Right hindlimb (tissue), 1 donor: ENCODE data around the gene SLC39A11.

Experiments used
- DNase-seq: peaks from one replicate; pipeline ENCODE4 v3.0.0-alpha.2; 2018

The SLC39A11 gene

DNA sequence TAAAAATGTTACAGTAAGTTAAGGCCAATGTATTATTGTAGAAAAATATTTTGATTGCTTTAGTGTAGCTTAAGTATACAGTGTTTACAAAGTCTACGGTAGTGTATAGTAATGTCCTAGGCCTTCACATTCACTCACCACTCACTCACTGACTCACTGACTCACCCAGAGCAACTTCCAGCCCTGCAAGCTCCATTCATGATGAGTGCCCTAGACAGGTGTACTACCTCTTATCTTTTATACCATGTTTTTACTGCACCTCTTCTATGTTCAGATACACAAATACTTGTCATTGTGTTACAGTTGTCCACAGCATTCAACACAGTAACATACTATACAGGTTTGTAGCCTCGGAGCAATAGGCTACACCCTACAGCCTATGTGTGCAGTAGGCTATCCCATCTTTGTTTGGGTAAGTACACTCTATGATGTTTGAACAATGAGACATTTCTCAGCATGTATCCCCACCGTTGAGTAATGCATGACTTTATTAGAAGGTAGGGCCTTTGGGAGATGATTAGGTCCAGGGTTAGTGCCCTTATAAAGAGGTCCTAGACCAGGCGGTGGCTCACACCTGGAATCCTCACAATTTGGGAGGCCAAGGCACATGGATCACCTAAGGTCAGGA lies 117.8 kb downstream of the SLC39A11 start:
- DNase-seq: no peak

DNA sequence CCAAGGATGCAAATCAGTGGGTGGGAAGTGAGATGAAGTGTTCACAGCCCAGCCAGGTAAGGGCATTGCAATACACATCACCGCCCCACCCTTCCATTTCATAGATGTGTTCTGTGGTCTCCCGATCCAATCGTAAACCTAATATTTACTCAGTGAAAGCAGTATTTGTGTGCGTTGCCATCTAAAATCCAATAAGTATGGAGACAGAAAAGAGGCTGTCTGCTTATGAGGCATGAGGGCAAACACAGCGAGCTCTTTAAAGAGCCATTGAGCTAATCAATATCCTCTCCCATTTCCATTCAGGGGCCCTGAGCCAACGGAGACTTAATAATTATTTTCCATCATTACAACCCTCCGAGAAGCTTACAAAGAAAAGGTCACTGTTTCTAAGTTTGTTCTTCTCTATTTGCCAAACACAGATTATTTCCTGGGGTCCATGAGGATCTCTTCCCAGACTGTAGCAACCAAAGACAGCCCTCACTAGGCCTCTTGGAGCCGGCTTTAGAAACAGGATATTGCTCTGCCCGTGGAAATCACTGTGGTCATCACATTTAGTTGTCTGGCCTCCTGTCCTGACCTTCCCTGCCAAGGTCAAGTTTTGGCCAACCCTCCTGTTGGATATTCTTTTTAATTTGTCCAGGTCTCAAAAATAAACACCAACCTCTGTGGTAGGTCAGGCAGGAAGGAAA lies 120.1 kb downstream of the SLC39A11 start:
- DNase-seq: no peak

DNA sequence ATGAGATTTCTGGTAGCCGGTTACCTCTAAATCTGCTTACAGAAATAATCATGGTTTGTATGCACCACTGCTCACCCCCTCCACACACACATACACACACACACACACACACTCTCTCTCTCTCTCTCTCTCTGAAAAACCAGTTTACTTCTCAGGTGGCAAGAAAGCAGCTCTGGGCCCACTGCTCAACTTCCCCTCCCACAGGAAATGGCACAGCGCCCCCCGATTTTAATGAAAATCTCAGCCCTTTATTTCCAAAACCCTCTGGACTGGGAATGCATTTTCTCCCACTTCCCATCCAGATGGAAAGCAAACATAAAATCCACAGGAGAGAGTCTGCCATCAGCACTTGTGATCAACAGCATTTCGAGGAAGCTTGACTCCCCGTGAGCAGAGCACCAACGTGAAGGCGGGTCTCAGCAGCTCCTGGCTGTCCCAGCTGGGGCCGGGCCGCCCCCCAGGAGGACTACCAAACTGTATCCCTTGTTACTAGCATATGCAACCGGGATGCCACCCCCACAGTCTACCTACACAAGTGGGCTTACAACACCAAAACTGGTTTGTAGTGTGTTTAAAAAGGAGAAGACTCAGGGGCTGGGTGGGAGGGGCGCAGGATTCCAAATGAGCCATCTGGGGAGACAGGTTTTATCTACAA lies 121.1 kb downstream of the SLC39A11 start:
- DNase-seq: no peak

DNA sequence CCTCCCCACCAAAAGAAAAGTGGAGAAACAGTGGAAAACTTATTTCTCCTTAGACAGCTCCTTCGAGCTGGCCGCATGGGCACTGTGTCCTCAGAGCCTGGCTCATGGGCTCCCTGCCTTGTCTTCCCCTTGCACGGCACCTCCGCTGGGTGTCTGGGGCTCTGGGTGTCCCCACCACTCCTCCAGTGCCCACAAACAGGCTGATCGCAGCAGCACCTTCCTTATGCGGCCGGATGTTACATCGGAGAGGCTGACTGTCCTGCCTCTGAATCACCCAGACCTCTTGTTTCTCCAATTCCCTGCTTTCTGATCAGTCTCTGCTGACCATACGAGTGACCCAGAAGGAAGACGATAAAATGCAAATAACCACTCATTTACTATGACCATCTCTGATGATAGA lies 121.7 kb downstream of the SLC39A11 start:
- DNase-seq: no peak

DNA sequence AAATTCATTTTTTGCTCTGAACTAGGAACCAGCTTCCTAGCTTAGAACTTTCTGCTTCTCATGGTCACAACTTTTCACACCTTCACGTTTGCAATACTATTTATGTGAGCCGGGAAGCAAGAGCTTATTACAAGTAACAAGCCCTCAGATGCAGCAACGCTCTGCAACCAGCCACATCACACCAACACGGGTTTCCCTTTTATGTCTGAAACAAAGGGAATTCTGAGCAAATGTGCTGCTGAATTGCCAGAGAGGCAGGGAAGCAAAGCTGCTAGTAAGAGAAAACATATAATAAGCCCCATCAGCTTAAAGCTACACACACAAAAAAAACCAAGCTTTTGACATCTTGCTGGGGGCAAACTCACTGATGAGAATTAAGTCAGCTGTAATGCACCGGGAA lies 122.2 kb downstream of the SLC39A11 start:
- DNase-seq: no peak

- DNase-seq: no peak
Observed at GRCh38 chr17:72969293-72969906, 123.1 kb downstream of the SLC39A11 start.

- DNase-seq: no peak
Observed at GRCh38 chr17:72968798-72969197, 123.7 kb downstream of the SLC39A11 start.

- DNase-seq: no peak
Observed at GRCh38 chr17:72967977-72968585, 124.4 kb downstream of the SLC39A11 start.

DNA sequence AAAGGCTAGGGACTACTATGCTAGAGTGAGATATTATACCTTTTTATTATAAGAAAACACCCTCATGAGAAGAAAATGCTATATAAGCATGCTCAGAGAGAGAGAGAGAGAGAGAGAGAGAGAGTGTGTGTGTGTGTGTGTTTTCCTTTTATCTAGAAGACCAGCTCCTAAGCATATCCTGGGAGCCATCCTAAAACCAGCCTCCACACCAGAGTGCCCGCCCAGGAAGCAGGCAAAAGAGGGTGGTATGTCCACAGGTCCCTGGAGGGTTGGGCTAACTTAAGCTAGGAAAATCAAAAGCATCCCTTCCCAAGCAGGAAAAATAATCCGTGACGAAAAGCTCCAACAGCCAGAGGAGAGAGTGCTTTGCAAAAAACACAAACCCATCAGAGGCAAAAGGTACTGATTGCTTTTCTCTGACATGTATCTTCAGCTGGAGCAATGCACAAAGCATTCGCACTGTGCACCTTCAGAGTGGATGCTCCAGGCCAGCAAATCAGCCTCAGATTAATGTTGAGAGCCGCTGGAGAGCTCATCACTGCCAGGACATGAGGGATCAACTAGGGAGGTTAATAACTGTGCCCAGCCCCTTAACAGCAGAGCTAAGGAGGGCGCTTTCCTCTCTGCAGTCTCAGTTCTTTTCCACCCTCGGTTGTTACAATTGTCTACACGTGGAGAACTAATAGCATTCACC lies 125.1 kb downstream of the SLC39A11 start:
- DNase-seq: no peak

DNA sequence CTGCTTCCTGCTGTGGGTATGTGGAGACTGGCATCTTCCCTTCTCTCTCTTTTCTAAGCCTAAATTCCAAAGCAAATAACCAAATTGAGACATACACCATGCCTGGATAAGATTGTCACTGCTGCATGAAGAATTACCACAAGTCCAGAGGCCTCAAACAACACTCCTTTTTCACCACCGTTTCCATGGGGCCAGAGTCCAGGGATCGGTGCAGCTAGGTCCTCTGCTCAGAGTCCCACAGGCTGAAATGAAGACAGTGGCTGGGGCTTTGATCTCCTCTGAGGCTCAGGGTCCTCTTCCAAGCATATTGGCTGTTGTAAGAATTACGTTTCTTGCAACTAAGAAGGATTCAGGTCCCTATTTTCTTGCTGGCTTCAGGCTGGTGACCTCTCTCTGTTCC lies 130.4 kb downstream of the SLC39A11 start:
- DNase-seq: no peak

DNA sequence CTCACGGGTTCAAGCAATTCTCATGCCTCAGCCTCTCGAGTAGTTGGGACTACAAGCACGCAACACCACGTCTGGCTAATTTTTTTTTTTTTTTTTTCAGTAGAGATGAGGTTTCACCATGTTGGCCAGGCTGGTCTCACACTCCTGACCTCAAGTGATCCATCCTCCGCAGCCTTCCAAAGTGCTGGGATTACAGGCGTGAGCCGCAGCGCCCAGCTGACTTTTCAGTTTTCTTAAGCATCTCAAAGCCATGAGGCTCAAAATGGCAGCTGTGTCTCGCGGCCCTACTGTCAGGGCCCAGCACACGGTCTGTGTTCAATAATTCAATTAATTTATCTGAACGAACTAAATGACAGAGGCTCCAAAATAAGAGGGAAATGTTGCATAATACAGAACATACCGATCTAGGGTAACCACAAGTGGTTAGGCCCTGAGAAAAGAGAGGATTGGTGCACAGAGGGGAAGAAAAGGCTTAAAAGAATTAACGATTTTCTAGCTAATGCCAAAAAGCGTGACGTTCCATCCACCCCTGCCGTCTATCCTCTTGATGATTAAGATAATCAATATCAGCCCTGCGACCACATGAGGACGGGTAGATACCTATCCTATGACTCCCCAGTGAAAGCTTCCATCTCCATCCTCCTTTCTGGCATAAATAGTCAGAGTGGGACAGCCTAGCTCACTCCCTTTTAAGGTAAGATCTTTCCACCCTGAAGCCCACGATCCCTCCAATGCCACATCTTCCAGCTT lies 136.9 kb downstream of the SLC39A11 start:
- DNase-seq: no peak

DNA sequence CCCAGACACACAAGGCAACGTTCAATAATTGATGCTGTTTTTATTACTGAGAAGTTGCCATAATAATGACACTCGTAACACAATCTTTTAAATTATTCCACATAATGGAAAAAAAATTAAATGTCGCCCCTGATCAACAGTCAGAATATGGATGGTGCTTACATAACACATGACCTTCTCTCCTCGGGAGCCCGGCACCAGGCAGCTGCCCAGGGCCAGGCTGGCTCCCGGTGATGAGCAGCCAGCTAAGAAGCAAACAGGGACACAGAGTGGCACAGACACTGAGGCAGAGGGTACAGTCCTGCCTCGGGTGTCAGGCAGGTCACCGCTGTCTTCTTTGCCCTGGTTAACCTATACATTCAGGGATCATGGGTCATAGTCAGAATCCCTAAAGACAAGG lies 137.9 kb downstream of the SLC39A11 start:
- no peak for DNase-seq

DNA sequence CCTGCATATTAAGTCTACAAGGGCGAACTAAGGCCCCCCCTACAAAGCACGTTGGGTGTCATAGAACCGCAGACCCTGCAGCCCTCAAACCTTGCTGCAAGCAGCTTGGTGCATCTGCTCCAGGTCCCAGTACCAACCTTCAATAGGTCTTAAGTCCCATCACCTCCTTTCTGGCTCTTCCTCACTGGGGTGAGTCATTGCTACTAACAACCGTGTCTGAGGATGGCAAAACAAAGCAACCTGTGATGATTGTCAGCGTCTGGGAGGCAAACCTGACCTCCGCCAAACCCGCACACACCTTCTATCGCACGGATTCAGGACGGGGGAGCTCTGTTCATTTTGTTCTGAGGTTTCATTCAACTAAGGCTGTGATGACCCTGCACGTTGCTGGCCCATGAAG lies 138.9 kb downstream of the SLC39A11 start:
- DNase-seq: no peak

DNA sequence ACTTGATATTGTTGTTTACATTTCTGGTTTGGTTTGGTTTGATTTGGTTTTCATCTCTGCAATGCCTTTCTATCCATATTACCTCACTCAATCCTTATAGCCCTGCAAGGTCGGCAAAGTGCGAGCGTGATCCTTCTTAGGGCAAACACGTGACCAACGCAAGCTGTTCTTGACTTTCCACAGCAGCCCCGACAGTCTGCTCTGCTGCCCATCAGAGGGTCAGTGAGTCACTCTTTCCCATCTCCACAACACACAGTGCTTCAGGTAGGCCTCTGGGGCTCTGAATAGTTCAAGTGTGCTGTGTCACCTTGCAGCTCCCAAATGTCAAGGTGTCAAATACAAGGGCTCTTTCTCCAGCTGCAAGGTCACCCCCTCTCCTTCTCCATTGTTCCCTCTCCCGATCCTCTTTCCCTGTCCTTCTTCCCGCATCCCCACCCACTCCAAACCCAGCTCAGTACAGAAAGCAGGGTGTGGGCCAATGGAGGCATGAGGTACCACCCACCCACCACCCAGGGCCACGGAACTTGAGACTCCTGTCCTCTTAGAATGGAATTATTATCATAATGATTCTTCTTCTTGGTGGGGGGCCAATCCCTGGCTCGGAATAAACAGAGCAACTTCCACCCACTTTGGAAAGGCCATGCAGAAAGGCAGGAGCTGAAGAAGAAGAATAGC lies 139.7 kb downstream of the SLC39A11 start:
- DNase-seq: no peak

- no peak for DNase-seq
Observed at GRCh38 chr17:72952220-72952619, 140.3 kb downstream of the SLC39A11 start.

GRCh38 chr17:72950242-72950931 lies 142.1 kb downstream of the SLC39A11 start:
- no peak for DNase-seq

DNA sequence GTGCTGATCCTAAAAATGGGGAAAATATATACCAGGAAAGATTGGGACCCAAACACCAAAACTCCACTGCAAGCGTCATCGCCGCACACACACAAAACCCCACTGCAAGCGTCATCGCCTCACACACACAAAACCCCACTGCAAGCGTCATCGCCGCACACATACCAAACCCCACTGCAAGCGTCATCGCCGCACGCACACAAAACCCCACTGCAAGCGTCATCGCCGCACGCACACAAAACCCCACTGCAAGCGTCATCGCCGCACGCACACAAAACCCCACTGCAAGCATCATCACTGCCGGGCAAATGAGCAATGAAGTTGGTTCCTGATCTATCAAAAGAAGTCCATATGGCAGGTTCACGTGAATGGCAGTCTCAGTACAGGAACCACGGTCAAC lies 144.4 kb downstream of the SLC39A11 start:
- DNase-seq: no peak

DNA sequence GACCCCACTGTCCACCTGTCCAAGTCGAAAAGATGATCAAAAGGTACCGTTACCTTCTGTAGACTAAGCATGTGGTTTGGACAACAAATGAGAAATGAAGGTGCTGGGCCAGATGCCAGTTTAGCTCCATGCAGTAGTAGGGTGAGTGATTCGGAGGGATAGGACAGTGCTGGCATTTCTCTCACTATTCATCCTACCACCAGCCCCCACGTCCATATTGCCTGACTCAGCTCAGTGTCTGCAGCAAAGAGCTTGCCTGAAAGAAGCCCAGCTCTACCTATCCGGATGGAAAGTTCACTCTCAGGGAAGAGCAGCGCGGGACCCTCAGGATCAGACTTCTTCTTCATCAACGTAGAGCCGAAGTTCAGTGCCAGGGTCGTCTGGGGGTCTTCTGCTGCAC lies 145.0 kb downstream of the SLC39A11 start:
- DNase-seq: no peak

DNA sequence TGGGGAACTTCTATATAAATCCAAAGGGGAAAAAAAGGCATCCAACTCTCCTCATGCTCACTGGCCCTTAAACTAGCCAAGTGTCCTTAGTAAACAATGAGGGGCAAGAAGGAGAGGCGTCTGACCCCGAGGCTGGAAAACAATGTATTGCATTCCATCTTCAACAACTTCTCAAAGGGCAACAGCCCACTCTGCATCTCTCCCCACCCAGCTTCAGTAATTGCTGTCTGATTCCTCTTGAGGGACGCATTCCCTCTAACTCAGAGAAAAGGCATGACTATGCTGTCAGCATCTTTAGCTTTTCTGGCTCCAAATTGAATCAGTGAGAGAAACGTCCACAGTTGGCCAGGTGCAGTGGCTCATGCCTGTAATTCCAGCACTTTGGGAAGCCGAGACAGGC lies 145.8 kb downstream of the SLC39A11 start:
- no peak for DNase-seq

DNA sequence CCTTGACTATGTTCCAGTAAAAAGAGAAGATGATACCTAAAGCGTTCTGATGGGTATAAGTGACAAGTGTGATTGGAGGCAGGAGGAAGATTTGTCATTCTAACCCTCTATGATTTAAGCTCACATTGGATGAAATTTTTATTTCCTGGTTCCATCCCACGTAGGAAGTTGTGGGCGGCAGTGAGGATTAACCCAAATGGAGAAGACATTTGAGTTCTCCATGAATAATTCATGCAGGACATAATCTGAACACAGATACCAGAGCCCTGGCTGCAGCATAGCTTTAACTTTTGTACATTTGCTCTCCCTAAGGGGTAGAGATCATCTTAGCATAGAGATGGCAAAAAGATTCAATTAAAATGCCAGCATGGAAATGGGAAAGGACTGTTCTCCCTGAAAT lies 146.3 kb downstream of the SLC39A11 start:
- DNase-seq: no peak

DNA sequence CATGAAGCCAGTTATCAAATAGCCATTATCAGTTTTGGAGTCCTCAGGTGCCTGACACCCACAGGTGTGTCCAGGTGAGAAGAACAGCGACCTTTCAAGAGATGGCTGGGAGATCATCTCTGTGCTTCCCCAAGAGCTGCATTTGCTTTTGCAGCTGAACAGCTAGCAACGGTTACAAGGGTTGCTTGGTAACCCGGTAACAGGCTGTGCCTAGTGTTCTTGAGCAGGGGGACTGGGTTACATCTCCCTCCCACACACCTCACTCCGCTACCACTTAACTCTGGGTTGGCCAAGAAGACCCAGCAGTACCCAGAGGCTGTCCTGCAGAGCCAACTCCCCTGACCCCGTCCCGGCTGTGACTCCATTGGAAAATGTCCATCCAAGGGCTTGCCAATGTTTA lies 147.0 kb downstream of the SLC39A11 start:
- DNase-seq: no peak
